ENCODE results near the gene FAM117B.

DNA sequence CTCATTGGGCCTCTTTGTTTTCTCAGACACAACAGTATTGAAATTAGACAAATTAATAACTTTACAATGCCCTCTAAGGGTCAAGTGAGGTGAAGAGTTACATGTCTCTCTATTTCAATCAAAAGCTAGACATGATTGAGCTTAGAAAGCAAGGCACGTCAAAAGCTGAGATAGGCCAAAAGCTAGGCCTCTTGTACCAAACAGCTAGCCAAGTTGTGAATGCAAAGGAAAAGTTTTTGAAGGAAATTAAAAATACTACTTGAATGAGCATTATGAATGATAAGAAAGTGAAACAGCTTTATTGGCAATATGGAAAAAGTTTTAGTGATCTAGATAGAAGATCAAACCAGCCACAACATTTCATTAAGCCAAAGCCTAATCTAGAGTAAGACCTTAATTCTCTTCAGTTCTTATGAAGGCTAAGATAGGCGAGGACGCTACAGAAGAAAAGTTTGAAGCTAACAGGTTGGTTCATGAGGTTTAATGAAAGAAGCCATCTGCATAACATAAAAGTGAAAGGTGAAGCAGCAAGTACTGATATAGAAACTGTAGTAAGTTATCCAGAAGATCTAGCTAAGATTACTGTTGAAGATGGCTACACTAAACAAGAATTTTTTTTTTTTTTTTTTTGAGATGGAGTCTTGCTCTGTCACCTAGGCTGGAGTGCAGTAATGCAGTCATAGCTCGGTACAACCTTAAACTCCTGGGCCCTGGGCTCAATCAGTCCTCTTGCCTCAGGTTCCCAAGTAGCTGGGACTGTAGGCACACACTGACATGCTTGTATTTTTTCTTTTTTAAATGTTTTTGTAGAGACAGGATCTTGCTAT, 65.5 kb downstream of the FAM117B start:
- TF ChIP-seq ZNF274 (IDR thresholded peaks at IDR 0.05; ENCODE audit: low read depth, low read length) (no peak), SUZ12 (IDR thresholded peaks at IDR 0.05; ENCODE audit: extremely low read depth, insufficient read depth, insufficient read length) (no peak)

Data from NT2/D1 (cell line).